Measurements from ENCODE around the gene CLEC2A. TPM values are rescaled to one million over a fixed set of nuclear protein-coding genes. Genes with fewer than 3 reads are reported as not detected.
"Not testable (repeated sequence)": the region's sequence is repeated elsewhere in the genome, so short reads cannot be mapped to it uniquely, and the experiment has no call there.

CLEC2A gene
- total RNA-seq, 1 experiment from 2014 or later = not detected

GRCh38 chr12:9897535-9897934 lies 34.6 kb downstream of the CLEC2A start:
- DNase-seq (ENCODE audit: low spot score) = no peak
- in situ Hi-C loops (cut with HindIII; ENCODE audit: low sequenced_read_pairs) = no loop called here

- no peak for DNase-seq (ENCODE audit: low spot score)
- in situ Hi-C loops (cut with HindIII; ENCODE audit: low sequenced_read_pairs) = no loop called here
Observed at GRCh38 chr12:9895215-9895971, 36.8 kb downstream of the CLEC2A start.

- no peak for DNase-seq (ENCODE audit: low spot score)
- in situ Hi-C loops (cut with HindIII; ENCODE audit: low sequenced_read_pairs) = no loop called here
Observed at GRCh38 chr12:9888665-9889273, 43.4 kb downstream of the CLEC2A start.

- in situ Hi-C loops (cut with HindIII; ENCODE audit: low sequenced_read_pairs) = no loop called here
- DNase-seq (ENCODE audit: low spot score) = no peak
Observed at GRCh38 chr12:9883175-9883574, 49.0 kb downstream of the CLEC2A start.

- in situ Hi-C loops (cut with HindIII; ENCODE audit: low sequenced_read_pairs) = no loop called here
- DNase-seq (ENCODE audit: low spot score) = no peak
Observed at GRCh38 chr12:9881988-9882387, 50.2 kb downstream of the CLEC2A start.

GRCh38 chr12:9881246-9881645 lies 50.9 kb downstream of the CLEC2A start, which contains the start of gene KLRF2:
Gene KLRF2 (plus strand): TSS chr12:9881489. CDS start chr12:9881596, 107 bp downstream.
- in situ Hi-C loops (cut with HindIII; ENCODE audit: low sequenced_read_pairs) = no loop called here

GRCh38 chr12:9880532-9881078 lies 51.6 kb downstream of the CLEC2A start:
- in situ Hi-C loops (cut with HindIII; ENCODE audit: low sequenced_read_pairs) = no loop called here
- no peak for DNase-seq (ENCODE audit: low spot score)

More at GRCh38 chr12:9881246-9881645, 50.9 kb downstream of the CLEC2A start, which contains the start of gene KLRF2:
- DNase-seq (ENCODE audit: low spot score) = no peak

GRCh38 chr12:9876120-9876519 lies 56.0 kb downstream of the CLEC2A start:
- DNase-seq (ENCODE audit: low spot score); in situ Hi-C loops (cut with HindIII; ENCODE audit: low sequenced_read_pairs): not testable (repeated sequence)

GRCh38 chr12:9872742-9873141 lies 59.4 kb downstream of the CLEC2A start:
- in situ Hi-C loops (cut with HindIII; ENCODE audit: low sequenced_read_pairs) = no loop called here
- DNase-seq (ENCODE audit: low spot score) = no peak

- DNase-seq (ENCODE audit: low spot score) = no peak
Observed at GRCh38 chr12:9872162-9872561, 60.0 kb downstream of the CLEC2A start.

GRCh38 chr12:9870286-9870866 lies 61.8 kb downstream of the CLEC2A start:
- in situ Hi-C loops (cut with HindIII; ENCODE audit: low sequenced_read_pairs) = no loop called here
- DNase-seq (ENCODE audit: low spot score) = no peak

More at GRCh38 chr12:9872162-9872561, 60.0 kb downstream of the CLEC2A start:
- in situ Hi-C loops (cut with HindIII; ENCODE audit: low sequenced_read_pairs) = no loop called here

GRCh38 chr12:9869307-9870161 lies 62.6 kb downstream of the CLEC2A start, which contains the start of gene CLEC2B:
Gene CLEC2B (minus strand): TSS chr12:9869354.
- in situ Hi-C loops (cut with HindIII; ENCODE audit: low sequenced_read_pairs) = no loop called here
- DNase-seq (ENCODE audit: low spot score) = no peak

GRCh38 chr12:9868951-9869306 lies 63.2 kb downstream of the CLEC2A start:
- in situ Hi-C loops (cut with HindIII; ENCODE audit: low sequenced_read_pairs) = no loop called here
- DNase-seq (ENCODE audit: low spot score) = no peak

- in situ Hi-C loops (cut with HindIII; ENCODE audit: low sequenced_read_pairs) = no loop called here
- DNase-seq (ENCODE audit: low spot score) = no peak
Observed at GRCh38 chr12:9868311-9868801, 63.8 kb downstream of the CLEC2A start.

- in situ Hi-C loops (cut with HindIII; ENCODE audit: low sequenced_read_pairs) = no loop called here
- DNase-seq (ENCODE audit: low spot score) = no peak
Observed at GRCh38 chr12:9867531-9867930, 64.6 kb downstream of the CLEC2A start.

GRCh38 chr12:9866860-9867269 lies 65.3 kb downstream of the CLEC2A start:
- in situ Hi-C loops (cut with HindIII; ENCODE audit: low sequenced_read_pairs) = no loop called here
- no peak for DNase-seq (ENCODE audit: low spot score)

- in situ Hi-C loops (cut with HindIII; ENCODE audit: low sequenced_read_pairs) = no loop called here
- no peak for DNase-seq (ENCODE audit: low spot score)
Observed at GRCh38 chr12:9864913-9865675, 67.1 kb downstream of the CLEC2A start.
